ENCODE measurements around the gene CD48. TPM values are rescaled to one million over a fixed set of nuclear protein-coding genes. Genes with fewer than 3 reads are reported as not detected.
A peak's percentile ranks its signal among the peaks of the same experiment; 100 is the strongest.

CD48 gene
- total RNA-seq, 2 experiments from 2014 or later, result 131 to 150 TPM

GRCh38 chr1:160727316-160727640 lies 15.7 kb upstream of the CD48 start:
- H3K4me2 ChIP-seq (ENCODE audit: low read length), result peak overlapping the region; percentile 31; the same call in 1 of the 2 replicates
- no TSS peak for BruUV-seq (replicated peaks)
- H3K79me2 ChIP-seq (ENCODE audit: insufficient read depth, low read depth, low read length), result no peaks in the 10 kb centered on the region
- no peaks in the 10 kb centered on the region for H4K20me1 ChIP-seq (ENCODE audit: insufficient read depth, low read length)
- H3K4me3 ChIP-seq (ENCODE audit: low read depth, low read length, poor library complexity, severe bottlenecking), result peak overlapping the region; percentile 12
- no peaks in the 10 kb centered on the region for H3K9me3 ChIP-seq (ENCODE audit: low read length)
- POLR2A ChIA-PET, result no interaction called here
- CTCF ChIA-PET (ENCODE audit: unreplicated experiment), result no interaction called here
- no peaks in the 10 kb centered on the region for H3K9me2 ChIP-seq (ENCODE audit: insufficient read depth, low read length)
- TF ChIP-seq CTCF (conservative IDR thresholded peaks at IDR 0.05; ENCODE audit: low read length) (no peak), EZH2phosphoT487 (IDR thresholded peaks at IDR 0.05; ENCODE audit: borderline replicate concordance, low read depth, low read length) (no peak)
- intact Hi-C loops (cut with micrococcal nuclease; ENCODE audit: unreplicated experiment), result loop anchor here (1.0 to 2.0 kb wide), 4 partner anchors 41 to 224 kb away; no protein-coding TSS in a partner anchor
- no peaks in the 10 kb centered on the region for H3K36me3 ChIP-seq (ENCODE audit: insufficient read depth, low read length)
- H2AFZ ChIP-seq (ENCODE audit: low read length), result peak overlapping the region; percentile 82; the same call in 1 of the 2 replicates
- no peak overlapping the region for H3K27ac ChIP-seq (ENCODE audit: low read depth, low read length, poor library complexity, severe bottlenecking)
- DNase-seq (ENCODE audit: low spot score), result no peak
- peaks cover 22% of the 10 kb centered on the region for H3K4me1 ChIP-seq (ENCODE audit: insufficient read depth, low read length, poor library complexity, severe bottlenecking)

GRCh38 chr1:160726498-160727315 lies 15.1 kb upstream of the CD48 start:
- H4K20me1 ChIP-seq (ENCODE audit: insufficient read depth, low read length), result no peaks in the 10 kb centered on the region
- CTCF ChIA-PET (ENCODE audit: unreplicated experiment), result interaction anchor here (1.2 kb wide), 1 partner anchor 111 kb away, joined by 4 read pairs; no protein-coding TSS in a partner anchor
- H2AFZ ChIP-seq (ENCODE audit: low read length), result peak overlapping the region; percentile 82
- peaks cover 17% of the 10 kb centered on the region for H3K4me1 ChIP-seq (ENCODE audit: insufficient read depth, low read length, poor library complexity, severe bottlenecking)
- BruUV-seq (replicated peaks), result no TSS peak
- TF ChIP-seq EZH2phosphoT487 (IDR thresholded peaks at IDR 0.05; ENCODE audit: borderline replicate concordance, low read depth, low read length) (no peak), CTCF (conservative IDR thresholded peaks at IDR 0.05; ENCODE audit: low read length) (peak; percentile 99)
- H3K79me2 ChIP-seq (ENCODE audit: insufficient read depth, low read depth, low read length), result no peaks in the 10 kb centered on the region
- H3K27ac ChIP-seq (ENCODE audit: low read depth, low read length, poor library complexity, severe bottlenecking), result no peak overlapping the region
- peak overlapping the region; percentile 31; the same call in 1 of the 2 replicates for H3K4me2 ChIP-seq (ENCODE audit: low read length)
- peak overlapping the region; percentile 12 for H3K4me3 ChIP-seq (ENCODE audit: low read depth, low read length, poor library complexity, severe bottlenecking)
- intact Hi-C loops (cut with micrococcal nuclease; ENCODE audit: unreplicated experiment), result loop anchor here (1.0 to 2.0 kb wide), 5 partner anchors 42 to 225 kb away; no protein-coding TSS in a partner anchor
- no peaks in the 10 kb centered on the region for H3K9me2 ChIP-seq (ENCODE audit: insufficient read depth, low read length)
- no peaks in the 10 kb centered on the region for H3K36me3 ChIP-seq (ENCODE audit: insufficient read depth, low read length)
- peak; percentile 86 for DNase-seq (ENCODE audit: low spot score)
- POLR2A ChIA-PET, result interaction anchor here (1.6 kb wide), 1 partner anchor 14 kb away, joined by 7 read pairs; no protein-coding TSS in a partner anchor
- peaks cover under 1% of the 10 kb centered on the region; the same call in 1 of the 2 replicates for H3K9me3 ChIP-seq (ENCODE audit: low read length)

Data from OCI-LY7 (cell line).